GM19035 (cell line): ENCODE measurements around the gene RPP40.

Experiments
- ATAC-seq: cut with Tn5 transposase; IDR thresholded peaks from one replicate; pipeline ENCODE4 v1.9.1; 2021; ENCODE audit not compliant: unreplicated experiment

The RPP40 gene

DNA sequence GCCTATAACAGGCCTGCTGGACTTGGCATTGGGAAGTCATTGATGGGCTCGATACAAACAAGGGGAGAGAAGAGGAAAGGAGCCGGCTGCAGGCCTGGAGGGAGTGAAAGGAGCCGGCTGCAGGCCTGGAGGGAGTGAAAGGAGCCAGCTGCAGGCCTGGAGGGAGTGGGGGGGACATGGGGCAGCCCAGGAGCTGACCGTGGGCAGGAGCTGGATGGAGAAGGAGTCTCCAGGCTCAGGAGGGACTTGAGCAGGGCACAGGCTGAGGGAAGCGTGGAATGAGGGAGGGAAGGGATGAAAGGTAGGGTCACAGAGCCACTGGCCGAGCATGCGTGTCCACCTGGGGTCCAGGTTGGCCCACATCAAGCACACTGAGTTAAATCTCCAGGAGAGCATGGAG is 32.0 kb downstream of the RPP40 start:
- no peak for ATAC-seq

DNA sequence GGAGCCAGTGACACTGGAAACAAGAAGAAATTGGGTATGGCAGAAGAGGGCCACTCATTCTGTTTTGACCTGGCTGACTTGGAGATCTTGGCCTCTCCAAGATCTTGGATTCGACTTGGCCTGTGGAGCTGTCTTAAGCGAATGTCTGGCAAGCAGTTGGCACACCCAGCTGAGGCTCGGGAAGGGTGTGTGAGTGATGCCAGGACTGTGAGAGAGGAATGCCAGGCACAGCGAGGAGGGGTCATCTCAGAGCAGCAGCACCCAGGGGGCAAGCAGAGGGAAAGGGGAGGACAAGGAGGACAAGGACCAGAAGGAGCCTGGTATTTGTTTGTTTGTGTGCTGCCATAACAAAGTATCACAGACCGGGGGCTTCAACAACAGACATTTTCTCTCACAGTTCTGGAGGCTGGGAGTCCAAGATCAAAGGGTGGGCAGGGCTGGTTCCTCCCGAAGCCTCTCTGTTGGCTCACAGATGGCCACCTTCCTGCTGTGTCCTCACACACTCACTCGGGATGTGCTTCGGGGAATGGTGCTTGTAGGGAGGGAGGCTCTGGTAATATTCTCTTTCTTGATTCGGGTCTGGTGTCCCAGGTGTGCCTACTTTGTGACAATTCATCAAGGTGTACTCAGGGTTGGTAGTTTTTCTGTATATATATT is 33.0 kb downstream of the RPP40 start:
- no peak for ATAC-seq

DNA sequence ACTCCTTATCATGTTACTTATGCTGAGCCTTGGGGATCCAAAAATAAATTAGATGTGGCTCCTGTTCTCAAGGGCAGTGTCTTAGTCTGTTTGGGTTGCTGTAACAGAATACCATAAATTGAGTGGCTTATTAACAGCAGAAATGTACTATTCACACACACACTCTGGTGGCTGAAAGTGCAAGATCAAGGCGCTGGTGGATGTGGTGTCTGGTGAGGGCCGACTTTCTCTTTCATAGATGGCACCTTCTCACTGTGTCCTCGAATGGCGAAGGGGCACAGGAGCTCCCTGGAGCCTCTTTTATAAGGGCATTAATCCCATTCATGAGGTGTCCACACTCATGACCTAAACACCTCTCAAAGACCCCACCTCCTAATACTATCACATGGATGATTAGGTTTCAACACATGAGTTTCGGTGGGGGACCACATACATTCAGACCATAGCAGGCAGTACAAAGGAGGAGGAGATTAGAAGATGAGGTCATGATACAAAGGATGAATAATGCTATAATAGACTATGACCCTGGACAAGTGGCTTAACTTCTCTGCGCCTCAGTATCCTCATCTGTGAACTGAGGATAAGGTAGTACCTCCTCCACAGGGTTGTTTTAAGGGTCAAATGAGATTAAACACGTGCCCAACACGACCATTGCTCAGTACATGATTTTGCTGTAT is 34.1 kb downstream of the RPP40 start:
- no peak for ATAC-seq

DNA sequence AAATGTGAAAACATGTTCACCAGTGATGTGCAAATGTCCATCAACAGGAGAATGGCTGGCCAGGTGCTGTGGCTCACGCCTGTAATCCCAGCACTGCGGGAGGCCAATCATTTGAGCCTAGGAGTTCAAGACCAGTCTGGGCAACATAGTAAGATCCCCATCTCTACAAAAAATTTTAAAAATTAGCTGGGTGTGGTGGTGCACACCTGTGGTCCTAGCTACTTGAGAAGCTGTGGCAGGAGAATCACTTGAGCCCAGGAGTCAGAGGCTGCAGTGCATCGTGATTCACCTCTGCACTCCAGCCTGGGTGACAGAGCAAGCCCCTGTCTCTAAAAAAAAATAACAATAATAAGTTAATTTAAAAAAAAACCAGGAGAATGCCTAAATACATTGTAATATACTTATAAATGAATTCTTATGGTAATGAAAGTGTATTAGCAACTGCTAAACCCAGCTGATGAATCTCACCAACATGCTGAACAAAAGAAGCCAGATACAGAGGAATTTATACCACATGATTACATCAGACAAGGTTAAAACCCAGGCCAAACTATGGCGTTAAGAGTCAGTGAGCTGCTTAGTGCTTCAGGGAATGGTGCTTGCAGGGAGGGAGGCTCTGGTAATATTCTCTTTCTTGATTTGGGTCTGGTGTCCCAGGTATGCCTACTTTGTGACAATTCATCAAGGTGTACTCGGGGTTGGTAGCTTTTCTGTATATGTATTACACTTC is 36.4 kb downstream of the RPP40 start:
- no peak for ATAC-seq

DNA sequence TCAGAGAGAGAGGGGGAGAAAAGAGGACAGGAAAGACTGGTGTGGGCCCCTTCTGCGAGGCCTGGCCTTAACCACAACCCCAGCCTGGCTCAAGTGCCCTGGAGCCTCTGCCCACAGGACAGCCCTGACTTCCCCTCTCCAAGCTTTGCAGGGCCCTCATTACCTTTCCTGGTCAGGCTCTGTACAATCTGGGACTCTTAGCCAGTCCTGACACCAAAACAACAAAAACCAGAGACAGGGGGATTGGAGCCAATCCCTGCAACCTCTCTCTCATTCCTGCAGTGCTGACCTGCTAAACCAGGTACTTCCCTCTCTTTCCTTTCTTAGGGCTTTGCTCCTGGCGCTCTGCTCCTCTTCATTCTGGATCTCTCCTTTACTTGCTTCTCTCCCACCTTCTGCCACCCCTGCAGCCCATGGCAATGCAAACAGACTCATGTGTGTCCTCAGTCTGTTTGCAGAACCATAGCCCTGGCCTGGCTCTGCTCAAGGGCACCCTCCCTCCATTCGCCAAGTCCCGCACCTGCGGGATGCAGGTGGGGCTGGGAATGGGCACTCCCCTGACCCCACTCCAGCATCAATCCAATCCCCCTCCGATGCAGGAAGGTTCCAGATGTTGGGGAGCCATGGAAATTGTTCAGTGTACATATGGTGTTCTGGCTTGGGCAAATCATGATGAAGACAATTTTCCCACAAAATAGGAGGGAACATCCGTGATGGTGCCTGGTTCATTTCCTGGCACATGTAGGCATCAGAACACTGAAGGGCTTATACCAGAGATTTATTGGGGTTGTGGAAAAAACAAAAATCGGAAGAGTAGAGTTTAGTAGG is 38.1 kb downstream of the RPP40 start:
- no peak for ATAC-seq

DNA sequence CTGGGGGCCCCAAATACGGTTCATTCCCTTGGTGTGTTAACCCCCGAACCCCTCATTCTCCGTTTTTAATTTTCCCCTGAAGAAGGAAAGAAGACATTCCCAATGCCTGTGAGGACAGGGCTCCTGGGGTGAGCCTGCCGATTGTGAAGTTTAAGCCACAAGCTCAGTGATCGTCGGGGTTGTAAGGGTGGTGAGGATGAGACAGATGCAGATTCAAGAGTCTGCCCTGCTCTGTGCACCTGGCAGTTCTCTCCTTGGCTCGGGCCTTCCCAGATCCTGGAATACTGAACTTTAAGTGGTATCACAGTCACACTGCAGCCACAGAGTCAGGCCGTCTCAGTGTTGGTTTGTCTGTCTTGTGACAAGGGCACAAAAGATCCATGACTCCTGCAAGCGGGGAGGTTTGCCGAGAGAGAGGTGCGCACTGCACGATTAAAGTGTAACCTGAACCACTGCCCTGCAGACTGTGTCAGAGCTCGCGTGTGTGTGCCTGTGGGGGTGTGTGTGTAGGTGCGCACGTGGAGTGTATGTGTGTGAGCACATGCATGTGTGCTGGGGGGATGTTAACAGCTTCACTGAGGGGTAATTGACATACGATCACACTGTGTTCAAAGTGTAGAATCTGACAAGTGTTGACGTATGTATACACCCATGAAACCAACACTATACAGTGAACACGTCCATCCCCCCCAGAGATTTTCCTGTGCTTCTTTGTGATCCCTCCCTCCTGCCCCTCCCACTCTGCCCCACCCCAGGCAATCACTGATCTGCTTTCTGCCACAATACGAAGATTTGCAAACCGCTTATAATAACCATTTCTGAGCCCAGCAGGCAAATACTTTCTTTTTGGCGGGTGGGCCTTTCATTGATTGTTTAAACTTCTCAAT is 38.9 kb downstream of the RPP40 start:
- no peak for ATAC-seq

DNA sequence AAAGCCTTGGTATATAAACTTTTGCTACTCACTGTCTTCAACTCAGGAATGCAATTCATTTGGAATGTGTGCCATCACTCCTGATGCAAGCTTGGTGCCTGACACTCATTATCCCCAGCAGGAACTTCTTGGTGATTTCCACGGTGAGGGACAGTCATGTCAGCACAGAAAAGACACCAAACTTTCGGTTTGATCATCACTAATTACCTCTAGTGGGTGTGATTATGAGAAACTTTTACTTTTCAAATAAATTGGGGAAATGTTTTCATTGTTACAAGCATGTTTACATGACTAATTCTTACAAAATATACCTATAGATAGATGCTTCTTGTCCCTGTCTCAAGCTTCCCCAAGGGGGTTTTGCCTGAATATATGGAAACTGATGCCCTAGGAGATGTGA is 40.9 kb downstream of the RPP40 start:
- ATAC-seq: no peak

DNA sequence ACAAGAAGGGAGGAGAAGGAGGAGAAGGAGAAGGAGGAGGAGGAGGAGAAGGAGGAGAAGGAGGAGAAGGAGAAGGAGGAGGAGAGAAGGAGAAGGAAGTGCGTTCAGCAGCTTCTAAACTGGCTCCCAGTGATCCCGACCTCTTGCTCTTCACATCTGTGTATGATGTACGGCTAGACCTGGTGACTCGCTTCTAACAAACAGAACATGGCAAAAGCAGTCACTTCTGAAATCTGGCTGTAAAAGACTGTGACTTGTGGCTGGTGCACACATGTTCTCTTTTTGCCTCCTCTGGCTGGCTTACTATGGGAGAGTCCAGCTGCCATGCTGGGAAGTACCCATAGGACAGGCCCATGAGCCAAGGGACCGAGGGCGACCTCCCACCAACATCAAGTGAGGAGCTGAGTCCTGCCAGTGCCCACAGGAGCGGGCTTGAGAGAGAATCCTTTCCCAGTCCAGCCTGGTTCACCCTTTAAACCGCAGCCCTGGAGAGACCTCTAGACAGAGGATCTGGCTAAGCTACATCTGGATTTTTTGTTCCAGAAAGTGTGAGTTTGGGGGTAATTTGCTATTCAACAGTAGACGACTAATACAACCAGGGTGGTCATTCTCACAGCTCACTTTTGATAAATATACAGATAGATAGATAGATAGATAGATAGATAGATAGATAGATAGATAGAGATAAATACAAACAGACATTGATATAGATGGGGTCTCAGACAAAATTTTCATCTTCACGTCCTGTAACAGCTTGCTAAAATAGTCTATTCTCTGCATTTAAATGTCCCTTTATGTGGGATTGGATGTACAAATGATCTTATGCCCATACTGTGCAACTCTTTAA is 42.3 kb downstream of the RPP40 start:
- no peak for ATAC-seq

DNA sequence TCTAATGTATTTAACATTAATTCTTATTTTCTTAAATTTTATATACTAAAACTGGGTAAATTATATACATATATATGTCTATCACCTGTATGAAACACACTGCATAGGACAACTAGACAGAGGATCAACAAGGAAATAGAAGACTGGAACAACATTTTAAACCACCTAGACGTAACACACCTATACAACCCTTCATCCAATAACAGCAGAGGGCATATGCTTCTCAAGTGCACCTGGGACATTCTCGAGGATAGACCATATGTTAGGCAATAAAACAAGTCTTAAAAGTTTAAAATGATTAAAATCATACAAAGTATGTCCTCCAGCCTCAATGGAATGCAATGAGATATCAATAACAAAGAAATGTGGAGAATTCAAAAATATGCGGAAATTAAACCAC is 45.2 kb downstream of the RPP40 start:
- no peak for ATAC-seq

DNA sequence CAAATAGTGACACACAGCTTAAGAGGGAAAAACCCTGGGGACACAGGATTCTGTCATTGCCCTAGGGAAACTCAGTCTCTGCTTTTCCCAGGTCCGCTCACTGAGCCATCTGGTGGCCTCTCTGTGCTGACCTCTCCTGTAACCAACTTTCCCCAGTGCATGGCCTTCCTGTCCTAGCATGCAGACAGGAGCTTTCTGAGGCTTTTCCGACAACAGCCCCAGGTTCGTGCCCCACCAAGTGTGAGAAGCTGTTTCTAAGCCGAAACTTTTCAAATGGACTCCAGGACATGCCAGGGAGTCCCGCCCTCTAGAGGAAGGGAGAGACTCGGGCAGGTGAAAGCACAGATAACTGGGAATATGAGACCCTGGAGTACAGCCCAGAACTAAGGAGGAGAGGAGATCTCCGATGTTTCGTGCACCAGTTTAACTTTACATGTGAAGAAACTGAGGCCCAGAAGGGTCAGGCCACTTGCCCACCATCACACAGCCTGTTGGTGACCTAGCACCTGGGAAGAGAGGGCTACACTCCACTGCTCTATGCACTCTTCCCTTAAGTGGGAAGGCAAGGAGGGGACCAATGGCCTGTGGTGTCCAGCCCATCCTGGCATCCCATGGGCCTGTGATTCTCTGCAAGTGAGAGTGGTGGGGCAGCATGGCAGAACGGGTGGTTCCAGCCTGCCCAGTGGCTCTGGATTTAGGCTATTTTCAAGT is 46.2 kb downstream of the RPP40 start:
- no peak for ATAC-seq

DNA sequence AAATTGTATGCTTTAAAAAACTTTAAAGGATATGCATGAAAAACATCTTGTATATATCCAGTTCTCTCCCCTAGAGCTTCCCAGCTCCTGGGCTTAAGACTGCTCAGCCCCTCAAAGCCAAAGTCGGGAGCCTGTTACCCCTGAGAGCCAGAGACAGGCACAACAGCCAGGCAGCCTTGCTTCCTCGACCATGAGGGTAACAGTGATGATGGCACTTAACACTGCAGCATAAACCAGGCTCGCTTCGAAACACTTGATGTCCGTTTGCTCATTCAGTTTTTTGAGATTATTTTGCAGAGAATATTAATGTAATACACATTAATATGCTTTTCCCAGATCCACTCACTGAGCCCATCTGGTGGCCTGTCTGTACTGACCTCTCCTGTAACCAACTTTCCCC is 47.2 kb downstream of the RPP40 start:
- ATAC-seq: no peak

DNA sequence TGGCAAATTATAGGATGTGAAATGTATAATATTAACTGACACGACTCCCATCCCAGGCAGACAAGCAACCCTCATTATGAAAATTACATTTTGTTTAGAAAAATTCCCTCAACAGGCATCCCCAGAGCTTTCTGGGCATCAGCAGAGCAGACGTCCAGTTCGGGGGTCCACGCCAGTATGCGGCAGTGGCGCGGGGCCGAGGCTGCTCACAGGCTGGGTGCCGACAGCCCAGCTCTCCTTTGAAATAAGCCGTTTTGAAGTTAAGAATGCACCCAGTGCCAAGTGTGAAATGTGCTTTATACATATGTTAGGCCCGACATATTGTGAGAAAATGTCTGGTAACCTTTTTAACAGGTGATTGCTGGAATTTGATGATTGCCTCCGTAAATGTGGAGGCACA is 50.4 kb downstream of the RPP40 start:
- ATAC-seq: no peak

DNA sequence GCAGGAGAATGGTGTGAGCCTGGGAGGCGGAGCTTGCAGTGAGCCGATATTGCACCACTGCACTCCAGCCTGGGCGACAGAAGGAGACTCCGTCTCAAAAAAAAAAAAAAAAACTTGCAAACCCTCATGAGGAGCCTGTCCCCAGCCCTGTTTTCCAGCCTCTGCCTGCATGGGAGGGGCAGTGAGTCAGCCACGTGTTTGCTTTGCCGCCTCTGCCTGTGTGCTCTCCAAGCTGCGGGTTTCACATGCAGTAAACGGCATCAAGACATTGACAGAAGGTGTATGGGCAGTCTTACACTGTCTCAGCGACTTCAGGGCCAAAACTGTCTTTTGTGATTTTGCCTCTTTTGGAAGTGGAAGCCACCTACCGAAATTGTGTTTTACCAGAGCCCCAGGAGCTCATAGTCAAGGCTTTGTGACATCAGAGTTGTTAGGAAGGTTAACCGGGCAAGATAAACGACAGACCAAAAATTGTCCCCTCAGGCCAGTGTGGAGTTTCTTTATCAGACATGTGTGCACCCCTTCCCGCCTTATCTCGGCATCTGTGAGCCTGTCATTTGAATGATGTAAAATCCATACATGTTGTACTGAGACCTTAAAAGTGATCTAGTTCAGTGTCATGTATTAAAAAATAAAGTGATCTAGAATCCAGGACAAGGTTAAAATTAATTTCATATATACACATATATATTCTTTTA is 52.9 kb downstream of the RPP40 start:
- ATAC-seq: no peak

DNA sequence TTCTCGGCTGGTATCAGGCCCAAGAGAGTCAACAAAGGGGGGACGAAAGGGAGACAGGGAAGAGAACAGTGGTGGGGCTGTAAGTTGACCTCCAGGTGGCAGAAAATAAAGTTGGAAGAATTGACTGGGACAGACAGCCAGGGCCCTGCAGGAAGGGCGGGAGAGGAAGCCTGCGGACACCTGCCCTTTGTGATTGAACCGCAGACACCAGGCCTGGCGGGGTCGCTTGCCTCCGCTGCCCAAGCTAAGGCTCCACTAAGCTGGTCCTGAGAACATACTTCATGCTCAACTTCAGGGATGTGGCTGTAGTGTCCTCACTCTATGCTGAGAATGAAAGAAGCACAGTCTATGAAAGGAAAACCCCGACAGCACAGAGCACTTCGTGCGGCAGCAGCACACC is 53.8 kb downstream of the RPP40 start:
- no peak for ATAC-seq

DNA sequence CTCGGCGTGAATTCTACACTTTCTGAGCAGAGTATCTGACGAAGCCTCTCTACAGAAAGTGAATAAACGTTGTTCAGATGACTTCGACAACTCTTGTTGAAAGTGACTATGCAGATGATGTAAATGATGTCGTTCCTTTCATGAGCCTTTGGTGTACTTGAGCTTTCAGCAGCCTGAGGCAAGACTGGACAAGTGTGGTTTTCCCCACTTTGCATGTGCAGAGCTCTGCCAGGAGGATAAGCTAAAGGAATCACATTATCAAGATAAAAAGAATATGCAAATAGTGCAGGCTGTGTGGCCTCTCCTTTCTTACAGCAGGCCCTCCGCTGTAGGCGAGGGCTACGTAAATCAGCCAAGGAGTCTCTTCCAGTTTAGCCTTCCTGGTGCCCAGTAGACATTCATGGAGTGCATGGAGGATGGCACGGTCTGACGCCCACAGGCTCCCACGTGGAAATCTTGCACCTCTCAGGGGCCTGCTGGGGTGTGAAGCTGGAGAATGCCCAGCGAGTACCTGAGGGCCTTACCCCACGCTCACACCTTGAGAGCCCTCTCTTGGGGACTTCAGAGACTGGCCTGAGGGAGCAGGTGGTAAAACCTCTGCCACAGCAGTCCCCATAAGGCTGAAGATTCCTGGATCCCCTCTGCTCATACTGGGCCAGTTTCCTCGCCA is 54.9 kb downstream of the RPP40 start:
- ATAC-seq: no peak

DNA sequence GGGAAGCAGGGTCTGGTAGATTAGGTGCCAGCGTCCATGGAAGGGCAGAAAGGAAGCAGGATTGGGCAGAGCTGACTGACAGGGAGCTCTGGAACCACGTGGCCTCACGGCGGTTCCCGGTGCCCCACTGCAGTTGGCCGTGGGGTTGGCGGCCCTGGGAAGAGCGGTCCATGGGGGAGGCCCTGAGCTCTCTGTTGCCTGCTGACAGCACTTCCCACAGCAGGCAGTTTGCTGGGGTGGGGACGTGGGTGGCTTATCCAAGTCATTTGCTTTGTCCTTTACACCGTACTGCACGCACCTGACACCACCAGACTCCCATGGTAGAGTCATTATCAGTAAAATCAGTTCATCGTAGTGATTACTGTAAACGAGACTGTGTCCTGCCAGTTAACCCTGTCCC is 56.1 kb downstream of the RPP40 start:
- ATAC-seq: no peak

DNA sequence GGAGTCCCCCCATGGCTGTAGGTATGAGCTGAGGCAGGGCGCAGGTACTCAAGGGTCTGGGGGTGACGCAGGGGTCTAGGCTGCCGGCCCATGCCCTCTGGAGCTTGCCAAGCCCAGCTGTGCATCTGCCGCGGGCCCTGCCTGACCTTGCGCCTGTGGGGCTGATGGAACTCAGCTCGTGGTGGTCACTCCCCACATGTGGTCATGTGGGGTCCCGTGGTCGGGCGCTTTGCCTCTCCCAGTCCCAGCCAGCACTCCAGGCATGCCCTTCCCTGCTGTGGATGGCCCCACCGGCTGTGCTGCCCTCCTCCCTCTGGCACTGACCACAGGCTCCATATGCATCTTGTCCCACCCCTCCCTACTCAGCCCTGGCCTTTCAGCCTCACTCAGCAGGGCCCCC is 57.3 kb downstream of the RPP40 start:
- no peak for ATAC-seq
